ENCODE data around the gene SDSL.

SDSL gene

GRCh38 chr12:113485330-113485729, 63.1 kb downstream of the SDSL start:
- no peak for DNase-seq (ENCODE audit: low read depth)

GRCh38 chr12:113486722-113487121, 64.5 kb downstream of the SDSL start:
- DNase-seq (ENCODE audit: low read depth) = no peak
